ENCODE measurements around the gene FLYWCH2. TPM values are rescaled to one million over a fixed set of nuclear protein-coding genes. Genes with fewer than 3 reads are reported as not detected.

FLYWCH2 gene
- total RNA-seq, 2 donors from 2014 or later, result 52.2 to 53.2 TPM

GRCh38 chr16:2848933-2849725, 33.9 kb upstream of the FLYWCH2 start:
- Histone ChIP-seq H3K27me3 (replicated peaks; ENCODE audit: insufficient read depth) (no peaks in the 10 kb centered on the region), H3K36me3 (no peaks in the 10 kb centered on the region), H3K4me3 (no peak overlapping the region), H3K9me3 (no peaks in the 10 kb centered on the region), H3K4me1 (ENCODE audit: control insufficient read depth in 1 of 2, low read depth in 2 of 2) (no peaks in the 10 kb centered on the region), H3K27ac (no peak overlapping the region)
- DNase-seq (ENCODE audit: low spot score) (no peak), ATAC-seq (ENCODE audit: insufficient number of reproducible peaks, low FRiP score, low read depth) (no peak)
- TF ChIP-seq, protein P1, sequence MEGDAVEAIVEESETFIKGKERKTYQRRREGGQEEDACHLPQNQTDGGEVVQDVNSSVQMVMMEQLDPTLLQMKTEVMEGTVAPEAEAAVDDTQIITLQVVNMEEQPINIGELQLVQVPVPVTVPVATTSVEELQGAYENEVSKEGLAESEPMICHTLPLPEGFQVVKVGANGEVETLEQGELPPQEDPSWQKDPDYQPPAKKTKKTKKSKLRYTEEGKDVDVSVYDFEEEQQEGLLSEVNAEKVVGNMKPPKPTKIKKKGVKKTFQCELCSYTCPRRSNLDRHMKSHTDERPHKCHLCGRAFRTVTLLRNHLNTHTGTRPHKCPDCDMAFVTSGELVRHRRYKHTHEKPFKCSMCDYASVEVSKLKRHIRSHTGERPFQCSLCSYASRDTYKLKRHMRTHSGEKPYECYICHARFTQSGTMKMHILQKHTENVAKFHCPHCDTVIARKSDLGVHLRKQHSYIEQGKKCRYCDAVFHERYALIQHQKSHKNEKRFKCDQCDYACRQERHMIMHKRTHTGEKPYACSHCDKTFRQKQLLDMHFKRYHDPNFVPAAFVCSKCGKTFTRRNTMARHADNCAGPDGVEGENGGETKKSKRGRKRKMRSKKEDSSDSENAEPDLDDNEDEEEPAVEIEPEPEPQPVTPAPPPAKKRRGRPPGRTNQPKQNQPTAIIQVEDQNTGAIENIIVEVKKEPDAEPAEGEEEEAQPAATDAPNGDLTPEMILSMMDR (IDR thresholded peaks at IDR 0.05), result no peak

DNA sequence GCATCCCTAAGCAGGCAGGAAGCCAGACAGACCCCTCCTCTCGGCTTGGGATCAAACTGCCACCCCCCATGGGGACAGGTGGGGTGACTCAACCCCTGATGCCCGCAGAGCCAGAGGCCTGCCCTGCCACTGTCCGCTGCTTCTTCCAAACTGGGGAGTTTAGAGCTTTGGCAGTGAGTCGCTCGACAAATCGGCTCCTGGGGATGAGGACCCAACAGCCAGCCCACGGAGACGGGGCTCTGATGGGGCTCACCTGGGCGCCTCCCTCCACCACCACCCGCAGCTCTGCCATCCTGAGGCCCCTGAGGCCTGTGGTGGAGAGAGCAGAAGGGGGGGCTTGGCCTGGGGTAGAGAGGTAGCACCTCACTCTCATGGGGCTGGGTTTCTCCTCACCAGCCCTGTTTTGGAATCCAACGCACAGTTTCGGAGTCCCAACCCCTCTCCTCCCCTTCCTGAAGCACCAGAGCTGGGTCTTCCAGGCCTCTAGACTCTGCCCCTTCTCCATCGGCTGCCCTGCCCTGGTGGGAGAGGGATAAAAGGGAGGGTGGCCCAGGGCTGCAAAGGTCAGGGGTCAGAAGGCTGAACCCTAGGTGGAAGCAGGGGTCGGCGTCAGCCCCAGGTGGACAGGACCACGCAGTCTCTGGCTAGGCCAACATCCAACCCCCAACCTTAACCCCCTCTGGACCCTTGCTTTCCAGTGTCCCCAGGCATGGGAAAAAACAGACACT, 30.8 kb upstream of the FLYWCH2 start:
- Histone ChIP-seq H3K36me3 (no peaks in the 10 kb centered on the region), H3K4me3 (no peak overlapping the region), H3K27ac (no peak overlapping the region), H3K9me3 (no peaks in the 10 kb centered on the region), H3K27me3 (replicated peaks; ENCODE audit: insufficient read depth) (no peaks in the 10 kb centered on the region), H3K4me1 (ENCODE audit: control insufficient read depth in 1 of 2, low read depth in 2 of 2) (no peaks in the 10 kb centered on the region)
- TF ChIP-seq, protein P1 (IDR thresholded peaks at IDR 0.05), result no peak
- DNase-seq (ENCODE audit: low spot score) (no peak), ATAC-seq (ENCODE audit: insufficient number of reproducible peaks, low FRiP score, low read depth) (no peak)

GRCh38 chr16:2852731-2853507, 30.1 kb upstream of the FLYWCH2 start:
- Histone ChIP-seq H3K27ac (no peak overlapping the region), H3K4me1 (ENCODE audit: control insufficient read depth in 1 of 2, low read depth in 2 of 2) (no peaks in the 10 kb centered on the region), H3K27me3 (replicated peaks; ENCODE audit: insufficient read depth) (no peaks in the 10 kb centered on the region), H3K4me3 (no peak overlapping the region), H3K9me3 (no peaks in the 10 kb centered on the region), H3K36me3 (no peaks in the 10 kb centered on the region)
- ATAC-seq (ENCODE audit: insufficient number of reproducible peaks, low FRiP score, low read depth), result no peak
- no peak for DNase-seq (ENCODE audit: low spot score)
- TF ChIP-seq, protein P1 (IDR thresholded peaks at IDR 0.05), result no peak

DNA sequence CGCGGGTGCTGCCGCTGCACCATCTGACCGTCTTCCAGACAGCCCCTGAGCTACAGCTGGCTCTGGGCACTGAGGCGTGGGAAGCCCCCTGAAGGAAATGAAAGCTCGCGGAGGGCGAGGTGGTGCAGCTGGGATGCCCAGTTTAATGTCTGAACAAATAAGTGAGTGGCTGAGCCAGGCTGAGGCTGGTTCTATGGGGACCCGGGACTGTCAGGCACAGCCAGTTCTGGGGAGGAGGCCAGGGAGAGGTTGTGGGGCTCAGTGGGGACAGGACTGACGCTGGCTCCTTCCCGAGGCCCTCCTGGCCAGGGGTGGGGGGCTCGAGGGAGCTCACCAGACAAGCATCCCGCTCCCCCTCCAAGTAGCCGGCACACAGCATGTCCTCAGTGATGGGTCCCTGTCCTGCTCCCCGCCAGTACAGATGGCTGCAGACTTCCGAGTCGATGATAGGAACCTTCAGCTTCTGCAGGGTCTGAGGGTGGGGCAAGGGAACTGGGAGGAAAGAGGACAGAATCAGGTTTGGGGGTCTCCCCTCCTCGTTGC, 29.4 kb upstream of the FLYWCH2 start:
- Histone ChIP-seq H3K27ac (no peak overlapping the region), H3K9me3 (no peaks in the 10 kb centered on the region), H3K36me3 (no peaks in the 10 kb centered on the region), H3K27me3 (replicated peaks; ENCODE audit: insufficient read depth) (no peaks in the 10 kb centered on the region), H3K4me3 (no peak overlapping the region), H3K4me1 (ENCODE audit: control insufficient read depth in 1 of 2, low read depth in 2 of 2) (no peaks in the 10 kb centered on the region)
- DNase-seq (ENCODE audit: low spot score), result no peak
- no peak for ATAC-seq (ENCODE audit: insufficient number of reproducible peaks, low FRiP score, low read depth)
- TF ChIP-seq, protein P1 (IDR thresholded peaks at IDR 0.05), result no peak

Data from thoracic aorta (tissue), 2 donors.